Stimulated activated CD4-positive, alpha-beta T cell treated with anti-CD3 and anti-CD28 coated beads, Interleukin-1b, Interleukin-23, amount 100 ng/mL, for 4 hours (primary cell): Measurements from ENCODE around the gene ARHGEF11.
A peak's percentile ranks its signal among the peaks of the same experiment; 100 is the strongest.
"Not testable (repeated sequence)": the region's sequence is repeated elsewhere in the genome, so short reads cannot be mapped to it uniquely, and the experiment has no call there.

Source experiments
- DNase-seq, 2 donors: peaks; one replicate each; pipeline ENCODE4 v3.0.0-alpha.2; 2020; ENCODE audit warnings: low read depth in 2 of 2

ARHGEF11 gene

DNA sequence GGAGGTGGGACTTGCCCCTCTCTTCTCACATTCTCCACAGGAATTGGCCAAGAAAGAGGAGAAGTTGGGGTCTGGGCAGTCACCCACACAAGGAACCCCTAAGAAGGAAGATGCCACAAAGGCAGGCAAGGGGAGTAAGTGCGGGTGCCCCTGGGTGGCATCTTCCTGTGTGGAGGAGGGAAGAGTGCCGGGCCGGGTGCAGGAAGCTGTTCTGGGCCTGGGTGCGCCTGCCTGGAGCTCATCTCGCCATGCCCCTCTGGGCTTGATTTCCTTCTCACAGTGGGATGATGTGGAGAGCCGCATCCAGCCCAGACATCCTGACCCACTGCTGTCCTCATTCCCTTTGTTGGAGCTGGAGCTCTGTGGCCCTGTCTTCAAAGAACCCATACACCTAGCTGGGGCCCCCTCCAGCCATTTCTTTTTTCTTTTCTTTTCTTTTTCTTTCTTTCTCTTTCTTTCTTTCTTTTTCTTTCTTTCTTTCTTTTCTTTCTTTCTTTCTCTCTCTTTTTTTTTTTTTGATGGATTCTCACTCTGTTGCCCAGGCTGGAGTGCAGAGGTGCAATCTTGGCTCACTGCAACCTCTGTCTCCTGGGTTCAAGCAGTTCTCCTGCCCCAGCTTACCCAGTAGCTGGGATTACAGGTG is 115.8 kb downstream of the ARHGEF11 start:
- DNase-seq, result no peak

DNA sequence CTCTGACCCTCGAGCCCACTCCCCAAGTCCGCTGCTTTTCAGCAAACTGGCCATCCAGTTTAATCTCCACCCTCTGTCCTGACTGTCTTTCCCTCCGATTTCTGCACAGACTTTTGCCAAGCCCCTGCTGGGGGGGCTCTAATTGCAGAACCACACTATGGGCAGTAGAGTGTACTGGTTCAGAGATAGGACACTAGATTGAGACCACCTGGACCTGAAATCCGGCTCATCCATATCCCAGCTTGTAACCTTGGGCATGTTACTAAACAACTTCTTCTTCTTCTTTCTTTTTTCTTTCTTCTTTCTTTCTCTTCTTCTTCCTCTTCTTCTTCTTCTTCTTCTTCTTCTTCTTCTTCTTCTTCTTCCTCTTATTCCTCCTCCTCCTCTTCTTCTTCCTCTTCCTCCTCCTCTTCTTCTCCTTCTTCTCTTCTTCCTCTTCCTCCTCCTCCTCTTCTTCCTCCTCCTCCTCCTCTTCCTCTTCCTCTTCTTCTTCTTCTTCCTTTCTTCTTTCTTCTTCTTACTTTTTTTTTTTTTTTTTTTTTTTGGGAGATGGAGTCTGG is 117.4 kb downstream of the ARHGEF11 start:
- DNase-seq, result no peak

DNA sequence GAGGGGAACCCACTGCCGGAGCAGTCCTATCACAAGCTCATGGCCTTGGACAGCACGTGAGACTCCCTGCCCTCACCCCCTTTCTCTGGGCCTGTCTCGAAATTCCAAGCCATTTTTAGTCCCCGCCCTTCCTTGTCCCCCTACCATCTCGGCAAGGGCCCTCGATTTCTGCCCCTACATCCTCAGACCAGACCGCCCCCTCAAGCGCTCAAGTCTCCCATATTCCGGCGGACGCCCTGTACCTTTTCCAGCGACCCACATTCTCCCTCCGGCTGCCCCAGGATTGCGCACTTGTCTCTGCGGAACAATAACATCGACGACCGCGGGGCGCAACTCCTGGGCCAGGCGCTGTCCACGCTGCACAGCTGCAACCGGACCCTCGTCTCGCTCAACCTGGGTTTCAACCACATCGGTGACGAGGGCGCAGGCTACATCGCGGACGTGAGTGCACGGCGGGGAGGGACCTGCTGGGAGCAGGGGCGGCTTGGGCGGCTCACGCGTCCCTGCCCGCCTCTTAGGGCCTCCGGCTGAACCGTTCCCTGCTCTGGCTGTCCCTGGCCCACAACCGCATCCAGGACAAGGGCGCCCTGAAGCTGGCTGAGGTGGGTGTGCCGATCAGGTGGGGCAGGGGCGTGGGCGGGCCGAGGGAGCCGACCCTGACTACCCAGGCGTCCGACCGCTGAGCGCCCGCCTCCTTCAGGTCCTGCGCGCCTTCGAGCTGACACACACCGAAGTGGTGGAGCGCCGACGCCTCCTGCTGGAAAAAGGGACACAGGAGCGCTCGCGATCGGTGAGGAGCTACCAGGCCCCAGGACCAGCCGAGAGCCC is 118.1 kb downstream of the ARHGEF11 start:
- peak; percentile 55 to 63 for DNase-seq

DNA sequence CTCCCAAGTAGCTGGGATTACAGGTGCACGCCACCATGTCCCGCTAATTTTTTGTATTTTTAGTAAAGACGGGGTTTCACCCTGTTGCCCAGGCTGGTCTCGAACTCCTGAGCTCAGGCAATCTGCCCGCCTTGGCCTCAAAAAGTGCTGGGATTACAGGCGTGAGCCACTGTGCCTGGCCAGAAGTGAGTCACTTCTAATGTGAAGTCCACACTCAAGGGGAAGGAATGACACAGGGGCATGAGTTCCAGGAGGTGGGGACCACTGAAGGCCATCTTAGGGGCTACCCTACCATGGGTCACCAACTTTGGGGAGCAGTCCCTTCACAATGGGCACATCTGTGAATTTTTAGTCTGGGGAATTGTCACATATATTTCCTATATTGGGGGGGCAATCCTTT is 118.8 kb downstream of the ARHGEF11 start:
- not testable (repeated sequence) for DNase-seq

DNA sequence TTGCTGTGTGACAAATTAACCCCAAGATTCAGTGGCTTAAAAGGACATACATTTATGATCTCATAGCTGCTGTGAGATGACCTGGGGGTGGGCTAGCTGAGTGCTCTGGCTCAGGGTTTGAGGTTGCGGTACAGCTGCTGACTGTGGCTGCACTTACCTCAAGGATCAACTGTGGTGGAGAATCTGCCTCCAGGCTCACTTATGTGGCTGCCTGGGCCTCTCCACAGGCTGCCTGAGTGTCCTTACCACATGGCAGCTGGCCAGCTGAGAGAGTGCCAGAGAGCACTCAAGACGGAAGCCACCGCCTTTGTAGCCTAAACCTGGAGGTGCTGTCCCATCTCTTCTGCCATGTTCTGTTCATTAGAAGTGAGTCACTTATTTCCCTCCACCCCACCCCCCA is 119.4 kb downstream of the ARHGEF11 start:
- DNase-seq, result no peak

DNA sequence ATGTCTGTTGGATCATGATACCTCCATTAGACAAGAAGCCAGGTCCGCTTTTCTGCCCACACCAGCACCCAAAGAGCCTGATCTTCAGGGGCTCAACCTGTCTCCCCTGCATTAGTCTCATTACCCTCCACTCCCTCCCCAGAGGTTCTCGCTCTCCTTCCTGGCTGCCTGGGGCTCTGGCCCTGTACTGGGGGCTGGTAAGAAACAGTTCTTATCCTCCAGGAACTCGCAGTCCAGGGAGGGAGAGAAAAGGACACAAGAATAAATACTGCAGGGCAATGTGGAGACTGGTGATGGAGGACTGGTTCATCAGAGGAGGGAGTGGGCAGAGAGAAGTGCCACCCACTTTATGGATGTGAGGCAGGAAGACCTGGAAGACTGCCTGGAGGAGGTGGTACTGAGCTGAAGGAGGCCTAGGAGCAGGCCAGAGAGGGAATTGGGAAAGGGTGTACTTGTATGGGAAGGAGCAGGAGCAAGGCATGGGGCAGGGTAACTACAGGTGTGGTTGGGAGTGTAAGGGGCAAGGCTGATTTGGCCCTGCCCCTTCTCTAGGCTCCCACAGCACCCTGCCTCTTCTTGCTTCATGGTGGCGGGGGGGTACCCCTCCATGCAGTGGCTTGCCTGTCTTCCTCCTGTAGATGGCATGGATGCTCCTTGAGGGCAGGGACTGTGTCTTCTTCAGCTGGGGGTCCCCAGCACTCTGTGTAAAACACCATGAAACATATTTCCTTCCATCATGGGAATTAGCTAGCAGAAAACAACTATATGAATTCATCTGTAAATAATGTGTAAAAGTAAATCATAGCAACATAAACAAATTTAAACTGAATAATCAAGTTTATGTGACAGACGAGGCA is 120.2 kb downstream of the ARHGEF11 start:
- DNase-seq, result no peak

DNA sequence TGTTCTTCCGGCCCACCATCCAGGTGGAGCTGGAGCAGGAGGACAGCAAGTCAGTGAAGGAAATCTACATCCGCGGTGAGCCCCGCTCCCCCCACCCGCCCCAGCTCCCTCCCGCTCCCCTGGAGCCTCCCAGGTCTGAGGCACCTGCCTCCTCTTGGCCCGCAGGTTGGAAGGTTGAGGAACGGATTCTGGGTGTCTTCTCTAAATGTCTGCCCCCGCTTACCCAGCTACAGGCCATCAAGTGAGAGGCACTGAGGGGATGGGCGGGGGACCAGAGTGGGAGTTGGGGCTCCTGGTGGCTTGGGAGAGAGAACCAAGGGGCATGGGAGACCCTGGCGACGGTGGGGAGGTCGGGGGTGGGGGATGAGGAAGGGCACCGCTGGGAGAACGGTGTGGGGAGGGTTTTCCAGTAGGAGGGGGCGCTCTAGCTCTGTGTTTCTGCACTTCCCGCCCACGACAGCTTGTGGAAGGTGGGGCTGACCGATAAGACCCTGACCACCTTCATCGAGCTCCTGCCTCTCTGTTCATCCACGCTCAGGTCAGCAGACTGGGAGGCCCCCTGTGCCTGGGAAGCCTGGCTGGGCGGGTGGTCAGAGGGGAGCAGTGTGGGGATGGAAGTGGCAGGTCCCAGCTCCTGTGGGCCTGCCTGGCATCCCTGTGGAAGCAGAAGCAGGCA is 120.9 kb downstream of the ARHGEF11 start:
- DNase-seq, result no peak

DNA sequence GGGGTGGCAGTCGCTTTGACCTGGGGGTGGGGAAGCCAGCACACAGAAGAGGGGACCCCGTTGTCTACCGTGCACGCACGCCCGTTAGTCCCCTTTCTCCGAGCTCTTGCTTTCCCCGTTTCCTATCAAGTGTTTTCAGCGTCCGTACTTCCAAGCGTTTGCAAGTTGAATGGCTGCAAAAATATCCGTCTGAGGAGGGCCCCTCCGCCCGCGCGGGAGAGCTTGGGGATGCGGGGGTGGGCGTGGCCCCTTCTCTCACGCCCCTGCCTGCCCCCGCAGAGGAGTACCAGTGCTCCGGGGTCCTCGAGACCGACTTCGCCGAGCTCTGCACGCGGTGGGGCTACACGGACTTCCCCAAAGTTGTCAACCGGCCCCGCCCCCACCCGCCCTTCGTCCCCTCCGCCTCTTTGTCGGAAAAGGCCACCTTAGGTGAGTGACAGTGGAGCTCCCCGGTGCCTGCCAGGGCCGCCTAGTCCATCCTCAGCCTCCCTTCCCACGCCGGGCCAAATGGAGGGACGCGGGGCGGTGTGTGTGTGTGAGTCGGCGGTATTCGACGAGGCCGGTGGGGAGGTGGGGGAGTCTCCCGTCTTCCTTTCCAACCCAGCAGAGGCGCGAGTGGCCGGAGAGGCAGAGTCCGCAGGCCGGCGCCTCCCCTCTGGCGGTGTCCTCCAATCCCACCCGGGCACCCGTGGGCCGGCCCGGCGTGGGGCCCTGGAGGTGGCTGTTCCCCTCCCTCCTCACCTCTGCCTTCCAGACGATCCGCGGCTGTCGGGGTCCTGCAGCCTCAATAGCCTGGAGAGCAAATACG is 121.7 kb downstream of the ARHGEF11 start:
- no peak for DNase-seq

DNA sequence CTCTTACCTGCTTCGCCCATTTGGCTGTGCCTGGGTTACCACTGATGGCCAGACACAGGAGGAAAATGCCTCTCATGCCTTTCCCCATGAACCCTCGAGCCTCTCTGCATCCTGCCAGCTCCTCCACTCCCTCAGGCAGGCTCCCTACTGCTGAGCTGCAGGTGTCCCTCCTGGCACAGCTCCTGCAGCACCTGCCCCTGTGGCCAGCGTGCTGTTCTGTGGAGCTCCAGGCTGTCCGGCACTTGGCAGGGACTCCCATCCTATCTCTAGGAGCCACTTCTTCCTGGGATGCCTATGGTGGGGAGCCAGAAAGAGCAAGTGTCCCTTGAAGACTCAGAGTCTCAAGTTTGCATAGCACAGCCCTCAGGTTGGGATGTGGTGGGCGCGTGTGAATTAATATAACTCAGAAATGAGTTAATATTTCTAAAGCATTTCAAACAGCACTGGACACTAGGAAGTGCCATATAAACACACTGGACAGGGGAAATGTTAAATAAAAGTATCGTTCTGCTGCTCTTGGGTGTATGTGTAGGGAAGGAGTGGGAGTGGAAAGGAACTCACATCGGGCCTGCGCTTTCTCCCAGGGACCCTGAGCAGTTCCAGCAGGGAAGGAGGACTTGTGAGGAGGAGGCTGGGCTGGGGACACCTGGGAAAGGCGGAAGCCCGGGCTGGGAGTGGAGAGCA is 122.4 kb downstream of the ARHGEF11 start:
- no peak for DNase-seq

DNA sequence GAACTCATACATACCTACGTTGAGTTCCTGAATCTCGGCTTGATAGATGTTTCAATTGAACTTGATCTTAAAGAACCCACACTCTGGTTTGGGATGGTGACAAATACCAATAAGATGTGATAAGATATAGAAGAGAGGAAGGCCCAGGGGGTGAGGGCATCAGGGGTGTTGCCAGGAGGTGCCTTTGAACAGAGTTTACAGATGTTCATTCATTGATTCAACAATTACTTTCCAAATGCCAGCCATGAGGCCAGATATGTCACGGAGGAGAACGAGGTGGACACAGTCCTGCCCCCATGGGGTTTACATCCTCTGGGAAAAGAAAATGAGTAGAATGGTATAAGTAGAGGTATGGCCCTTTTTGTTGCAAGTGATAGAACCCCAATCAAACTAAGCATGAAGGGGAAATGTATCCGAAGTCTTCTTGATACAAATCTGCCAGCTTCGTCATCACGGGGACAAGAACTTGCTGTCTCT is 124.5 kb downstream of the ARHGEF11 start:
- DNase-seq, result no peak

DNA sequence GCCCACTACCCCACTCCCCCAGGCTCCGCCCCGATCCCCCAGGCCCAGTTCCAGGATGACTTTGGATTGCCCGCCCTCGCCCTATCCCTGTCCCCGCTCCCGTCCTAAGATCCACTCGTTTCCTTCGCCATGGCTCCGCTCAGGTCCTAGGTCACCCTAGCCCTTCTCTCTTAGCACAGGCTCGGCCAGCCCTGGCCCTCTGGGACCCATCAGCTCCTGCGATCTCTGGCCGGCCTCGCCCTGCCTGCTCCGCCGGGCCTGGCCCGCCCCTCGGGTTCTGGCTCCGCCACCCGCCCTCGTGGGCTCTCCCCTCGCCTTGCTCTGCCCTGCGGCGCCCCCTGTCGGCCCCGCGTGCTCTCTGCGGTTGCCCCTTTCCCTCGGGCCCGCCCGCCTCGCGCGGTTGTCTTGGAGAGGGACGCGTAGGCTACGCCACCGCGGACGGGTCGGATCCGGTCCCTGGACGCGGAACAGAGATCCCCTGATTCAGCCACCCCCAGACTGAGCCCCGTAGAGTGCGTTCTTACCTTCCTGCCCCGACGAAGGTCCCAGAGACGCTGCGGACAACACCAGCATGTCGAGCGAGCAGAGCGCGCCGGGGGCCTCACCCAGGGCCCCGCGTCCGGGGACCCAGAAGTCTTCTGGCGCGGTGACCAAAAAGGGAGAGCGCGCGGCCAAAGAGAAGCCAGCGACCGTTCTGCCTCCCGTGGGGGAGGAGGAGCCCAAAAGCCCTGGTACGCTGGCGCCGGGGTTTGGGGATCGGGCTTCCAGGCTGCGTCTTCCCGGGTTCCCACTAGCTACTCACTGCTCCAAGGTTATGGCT is 125.1 kb downstream of the ARHGEF11 start, which contains the start of gene LRRC71:
Gene LRRC71 (plus strand): TSS at position 400 of the 820 bp plus-strand sequence. CDS start 172 bp downstream, at position 572.
- DNase-seq, result peak; percentile 39 to 63

DNA sequence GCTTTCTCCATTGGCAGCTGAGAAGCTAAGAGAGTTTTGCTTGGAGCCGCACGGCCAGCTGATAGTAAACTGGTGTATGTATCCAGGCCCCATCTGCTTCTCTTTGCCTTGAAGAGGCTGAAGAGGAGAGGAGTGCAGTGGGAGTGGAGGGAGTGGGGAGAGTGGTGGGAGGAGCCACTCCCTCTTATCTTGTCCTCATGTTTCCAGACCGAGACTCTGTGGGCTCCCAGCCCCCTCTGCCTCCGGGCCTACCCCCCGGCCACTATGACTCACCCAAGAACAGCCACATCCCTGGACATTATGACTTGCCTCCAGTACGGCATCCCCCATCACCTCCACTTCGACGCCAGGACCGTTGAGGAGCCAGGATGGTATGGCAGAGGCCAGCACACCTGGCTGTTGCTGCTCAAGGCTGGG is 131.1 kb downstream of the ARHGEF11 start:
- no peak for DNase-seq

DNA sequence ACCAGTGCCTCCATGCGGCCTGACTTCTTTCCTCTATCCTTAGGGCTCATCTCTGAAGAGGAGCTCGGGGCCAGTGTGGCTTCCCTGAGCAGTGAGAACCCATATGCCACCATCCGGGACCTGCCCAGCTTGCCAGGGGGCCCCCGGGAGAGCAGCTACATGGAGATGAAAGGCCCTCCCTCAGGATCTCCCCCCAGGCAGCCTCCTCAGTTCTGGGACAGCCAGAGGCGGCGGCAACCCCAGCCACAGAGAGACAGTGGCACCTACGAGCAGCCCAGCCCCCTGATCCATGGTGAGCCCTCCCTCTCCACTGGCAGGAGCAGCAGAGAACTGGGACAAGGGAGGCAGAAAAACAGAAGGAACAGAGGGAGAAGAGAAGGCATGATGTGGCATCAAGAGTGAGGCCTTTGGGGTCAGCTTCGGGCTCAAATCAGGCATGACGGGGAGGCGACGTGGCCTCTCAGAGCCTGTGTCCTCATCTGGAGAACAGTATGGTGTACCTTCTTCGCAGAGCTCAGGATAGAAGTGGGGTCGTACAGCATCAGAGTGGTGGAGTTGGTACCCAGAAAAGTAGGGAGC is 131.6 kb downstream of the ARHGEF11 start:
- DNase-seq, result no peak

DNA sequence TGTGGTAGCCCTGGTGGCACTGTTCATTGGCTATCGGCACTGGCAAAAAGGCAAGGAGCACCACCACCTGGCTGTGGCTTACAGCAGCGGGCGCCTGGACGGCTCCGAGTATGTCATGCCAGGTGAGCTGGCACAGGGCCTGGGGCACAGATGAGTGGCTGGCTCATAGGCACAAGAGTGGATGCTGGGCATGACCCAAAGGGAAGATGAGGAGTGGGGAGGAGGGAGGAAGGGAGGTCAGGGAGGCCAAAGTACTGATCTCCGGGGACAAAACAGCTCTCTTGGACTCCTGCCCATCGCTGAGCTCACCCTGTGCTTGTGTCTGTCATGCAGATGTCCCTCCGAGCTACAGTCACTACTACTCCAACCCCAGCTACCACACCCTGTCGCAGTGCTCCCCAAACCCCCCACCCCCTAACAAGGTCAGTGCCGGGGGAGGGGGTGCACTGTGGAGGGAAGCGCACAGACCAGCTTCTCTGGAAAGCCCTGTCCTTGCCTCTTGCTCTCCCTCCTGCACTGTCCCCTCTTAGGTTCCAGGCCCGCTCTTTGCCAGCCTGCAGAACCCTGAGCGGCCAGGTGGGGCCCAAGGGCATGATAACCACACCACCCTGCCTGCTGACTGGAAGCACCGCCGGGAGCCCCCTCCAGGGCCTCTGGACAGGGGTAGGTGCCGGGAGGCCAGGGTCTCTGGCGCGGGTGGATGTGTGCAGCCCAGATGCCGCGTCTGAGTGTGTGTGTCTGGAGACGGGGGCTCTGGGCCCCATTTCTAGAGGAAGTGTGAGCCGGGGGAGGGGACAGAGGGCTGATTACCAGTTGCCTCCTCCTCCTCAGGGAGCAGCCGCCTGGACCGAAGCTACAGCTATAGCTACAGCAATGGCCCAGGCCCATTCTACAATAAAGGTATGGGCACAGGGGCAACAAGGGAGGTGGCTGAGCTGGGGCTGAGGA is 132.4 kb downstream of the ARHGEF11 start:
- no peak for DNase-seq

DNA sequence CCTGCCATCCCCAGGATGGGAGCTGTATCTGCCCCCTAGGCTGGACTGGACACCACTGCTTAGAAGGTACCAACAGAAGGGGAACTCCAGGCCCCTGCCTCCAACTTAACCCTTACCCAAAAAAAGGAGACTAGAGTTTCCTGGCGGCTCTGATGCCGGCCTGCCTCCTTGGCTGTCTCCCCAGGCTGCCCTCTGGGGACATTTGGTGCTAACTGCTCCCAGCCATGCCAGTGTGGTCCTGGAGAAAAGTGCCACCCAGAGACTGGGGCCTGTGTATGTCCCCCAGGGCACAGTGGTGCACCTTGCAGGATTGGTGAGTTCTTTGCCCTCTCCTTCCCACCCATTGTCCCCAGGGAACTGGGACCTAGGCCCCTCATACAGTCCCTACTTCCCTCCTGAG is 133.2 kb downstream of the ARHGEF11 start:
- no peak for DNase-seq

DNA sequence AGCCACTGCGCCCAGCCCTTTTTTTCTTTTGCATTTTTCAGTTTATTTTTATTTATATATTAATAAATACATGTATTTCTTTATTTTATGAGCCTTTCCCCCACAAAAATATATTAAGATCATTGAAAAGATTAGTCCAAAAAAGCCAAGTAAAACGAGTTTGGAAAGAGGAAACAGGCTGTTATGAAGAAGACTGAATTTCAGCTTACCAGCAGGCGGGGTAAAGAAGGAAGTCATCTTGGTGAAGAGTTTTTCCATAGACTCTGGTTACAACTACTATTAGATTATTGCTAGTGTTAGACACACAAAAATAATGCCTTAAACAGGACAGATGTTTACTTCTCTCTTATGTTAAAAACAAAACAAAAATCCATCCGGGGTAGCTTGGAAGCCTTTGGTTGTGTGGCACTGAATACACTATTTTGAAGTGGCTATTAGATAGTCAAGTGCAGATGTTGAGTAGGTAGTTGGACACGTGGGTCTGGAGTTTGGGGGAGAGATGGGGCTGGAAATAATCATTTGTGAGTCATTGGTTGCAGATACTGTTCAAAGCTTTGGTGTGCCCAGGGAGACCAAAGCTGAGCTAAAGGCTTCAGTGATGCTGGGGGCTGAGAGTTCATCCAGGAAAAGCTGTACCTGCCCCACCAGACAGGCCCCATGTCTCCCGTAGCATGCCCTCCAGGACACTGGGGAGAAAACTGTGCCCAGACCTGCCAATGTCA is 133.8 kb downstream of the ARHGEF11 start:
- DNase-seq, result no peak
